Thoracic aorta (tissue), 2 donors: ENCODE results near the gene WIZ. TPM values are rescaled to one million over a fixed set of nuclear protein-coding genes. Genes with fewer than 3 reads are reported as not detected.

Experiments
- ATAC-seq: fragments of 150-250 bp; one replicate; pipeline ENCODE4 v1.8.0; 2017; ENCODE audit warnings: low read depth; ENCODE audit not compliant: insufficient number of reproducible peaks, low FRiP score
- DNase-seq: peaks from one replicate; pipeline ENCODE4 v3.0.0-alpha.2; 2020; ENCODE audit warnings: low spot score
- H3K27ac ChIP-seq, 2 donors: fragments of 200-600 bp; sonication (generic); 1 replicate in 1 of 2; 2 replicates in 1 of 2; pipeline ENCODE4 v1.5.1; 2016; ENCODE audit warnings: mild to moderate bottlenecking in 2 of 2, moderate library complexity in 2 of 2
- H3K27me3 ChIP-seq: fragments of 200-600 bp; sonication (generic); replicated peaks from 2 replicates; pipeline ENCODE4 v1.6.0; 2016; ENCODE audit warnings: mild to moderate bottlenecking; ENCODE audit not compliant: insufficient read depth
- H3K36me3 ChIP-seq: fragments of 200-600 bp; sonication (generic); one replicate; pipeline ENCODE4 v1.5.1; 2016
- H3K4me1 ChIP-seq, 2 donors: fragments of 200-600 bp; sonication (generic); 1 replicate in 1 of 2; 2 replicates in 1 of 2; pipeline versions ENCODE4 v1.5.1 to v1.6.0; 2016; ENCODE audit warnings: low read depth in 2 of 2, mild to moderate bottlenecking in 1 of 2; ENCODE audit not compliant: control insufficient read depth in 1 of 2
- H3K4me3 ChIP-seq: fragments of 200-600 bp; sonication (generic); 2 replicates; pipeline ENCODE4 v1.5.1; 2016; ENCODE audit warnings: mild to moderate bottlenecking
- H3K9me3 ChIP-seq: fragments of 200-600 bp; sonication (generic); 2 replicates; pipeline ENCODE4 v1.5.1; 2016
- CTCF ChIP-seq: fragments of 200-600 bp; sonication (generic); IDR thresholded peaks from one replicate; pipeline ENCODE4 v1.5.1; 2019; ENCODE audit warnings: antibody characterized with exemption
- total RNA-seq, 2 donors: library from RNA; depleted of rRNA; stranded (reverse); fragments of >200 nt; gene quantifications; one replicate each; pipeline versions ENCODE4 v1.1.0 to v1.2.3, GENCODE V29; 2016

Gene WIZ
- total RNA-seq, 2 donors from 2014 or later = 37.8 to 45.3 TPM

- Histone ChIP-seq H3K36me3 (peaks cover 65% of the 10 kb centered on the region), H3K27ac (no peak overlapping the region)
- DNase-seq = no peak
These were observed 23.0 kb downstream of the WIZ start for GRCh38 chr19:15426485-15427349.

GRCh38 chr19:15425321-15425950, 24.3 kb downstream of the WIZ start:
- peaks cover 62% of the 10 kb centered on the region for H3K36me3 ChIP-seq
- no peaks in the 10 kb centered on the region for H3K9me3 ChIP-seq
- no peak for TF ChIP-seq CTCF

More at GRCh38 chr19:15426485-15427349, 23.0 kb downstream of the WIZ start:
- H3K9me3 ChIP-seq = no peaks in the 10 kb centered on the region
- no peak overlapping the region for H3K4me3 ChIP-seq
- no peak for TF ChIP-seq CTCF
- peaks cover 17 to 33% of the 10 kb centered on the region in 2 donors for H3K4me1 ChIP-seq
- no peak for ATAC-seq
- no peaks in the 10 kb centered on the region for H3K27me3 ChIP-seq

GRCh38 chr19:15424692-15425272, 25.0 kb downstream of the WIZ start:
- no peak for TF ChIP-seq CTCF
- no peak overlapping the region for H3K27ac ChIP-seq
- no peak overlapping the region for H3K4me3 ChIP-seq
- H3K4me1 ChIP-seq = peaks cover 2 to 19% of the 10 kb centered on the region in 2 donors
- no peaks in the 10 kb centered on the region for H3K9me3 ChIP-seq
- no peaks in the 10 kb centered on the region for H3K27me3 ChIP-seq
- ATAC-seq = no peak
- no peak for DNase-seq
- peaks cover 61% of the 10 kb centered on the region for H3K36me3 ChIP-seq

More at GRCh38 chr19:15425321-15425950, 24.3 kb downstream of the WIZ start:
- DNase-seq = no peak
- no peaks in the 10 kb centered on the region for H3K27me3 ChIP-seq
- H3K4me1 ChIP-seq = peaks cover 4 to 22% of the 10 kb centered on the region in 2 donors
- no peak overlapping the region for H3K27ac ChIP-seq
- no peak overlapping the region for H3K4me3 ChIP-seq
- no peak for ATAC-seq

- ATAC-seq = no peak
- H3K27ac ChIP-seq = no peak overlapping the region
- no peaks in the 10 kb centered on the region for H3K9me3 ChIP-seq
- peaks cover 61% of the 10 kb centered on the region for H3K36me3 ChIP-seq
- no peak for TF ChIP-seq CTCF
- DNase-seq = no peak
- peaks cover 2 to 23% of the 10 kb centered on the region in 2 donors for H3K4me1 ChIP-seq
- no peak overlapping the region for H3K4me3 ChIP-seq
- H3K27me3 ChIP-seq = no peaks in the 10 kb centered on the region
These were observed 25.6 kb downstream of the WIZ start for GRCh38 chr19:15424121-15424520.

- DNase-seq (no peak), ATAC-seq (no peak)
- Histone ChIP-seq H3K4me3 (no peak overlapping the region), H3K27me3 (no peaks in the 10 kb centered on the region), H3K4me1 (peaks cover 2 to 23% of the 10 kb centered on the region in 2 donors), H3K27ac (peak overlapping the region in 1 of 2 donors; percentile 9), H3K9me3 (no peaks in the 10 kb centered on the region), H3K36me3 (peaks cover 53% of the 10 kb centered on the region)
- no peak for TF ChIP-seq CTCF
These were observed 26.6 kb downstream of the WIZ start for GRCh38 chr19:15423130-15423529.
